ENCODE measurements around the gene HNRNPK. TPM values are rescaled to one million over a fixed set of nuclear protein-coding genes. Genes with fewer than 3 reads are reported as not detected.

HNRNPK gene
- total and polyA plus RNA-seq, 8 donors = 90.1 to 245 (median 208) TPM

DNA sequence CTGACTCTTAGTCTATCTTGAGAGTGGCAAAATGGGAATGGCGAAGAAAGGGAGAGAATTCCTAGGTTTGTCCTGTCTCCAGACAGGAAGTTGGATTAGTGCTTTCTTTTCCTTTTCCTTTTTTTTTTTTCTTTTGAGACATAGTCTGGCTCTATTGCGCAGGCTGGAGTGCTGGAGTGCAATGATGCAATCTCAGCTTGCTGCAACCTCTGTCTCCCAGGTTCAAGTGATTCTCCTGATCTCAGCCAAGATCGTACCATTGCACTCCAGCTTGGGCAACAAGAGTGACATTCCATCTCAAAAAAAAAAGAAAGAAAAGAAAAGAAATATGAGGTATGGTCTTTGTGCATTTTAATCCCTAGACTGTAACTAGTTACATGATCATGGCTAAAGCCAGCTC, 46.2 kb downstream of the HNRNPK start:
- FAIRE-seq (no peak), DNase-seq (no peak), ATAC-seq (no peak)
- TF ChIP-seq, protein P1, sequence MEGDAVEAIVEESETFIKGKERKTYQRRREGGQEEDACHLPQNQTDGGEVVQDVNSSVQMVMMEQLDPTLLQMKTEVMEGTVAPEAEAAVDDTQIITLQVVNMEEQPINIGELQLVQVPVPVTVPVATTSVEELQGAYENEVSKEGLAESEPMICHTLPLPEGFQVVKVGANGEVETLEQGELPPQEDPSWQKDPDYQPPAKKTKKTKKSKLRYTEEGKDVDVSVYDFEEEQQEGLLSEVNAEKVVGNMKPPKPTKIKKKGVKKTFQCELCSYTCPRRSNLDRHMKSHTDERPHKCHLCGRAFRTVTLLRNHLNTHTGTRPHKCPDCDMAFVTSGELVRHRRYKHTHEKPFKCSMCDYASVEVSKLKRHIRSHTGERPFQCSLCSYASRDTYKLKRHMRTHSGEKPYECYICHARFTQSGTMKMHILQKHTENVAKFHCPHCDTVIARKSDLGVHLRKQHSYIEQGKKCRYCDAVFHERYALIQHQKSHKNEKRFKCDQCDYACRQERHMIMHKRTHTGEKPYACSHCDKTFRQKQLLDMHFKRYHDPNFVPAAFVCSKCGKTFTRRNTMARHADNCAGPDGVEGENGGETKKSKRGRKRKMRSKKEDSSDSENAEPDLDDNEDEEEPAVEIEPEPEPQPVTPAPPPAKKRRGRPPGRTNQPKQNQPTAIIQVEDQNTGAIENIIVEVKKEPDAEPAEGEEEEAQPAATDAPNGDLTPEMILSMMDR (IDR thresholded peaks at IDR 0.05) = no peak
- H3K4me1 ChIP-seq = peaks cover 0 to 17% (median 6%) of the 10 kb centered on the region in 3 donors
- H3K27me3 ChIP-seq = no peaks in the 10 kb centered on the region
- WGBS, 2 donors = 89% methylated on average over 3 of the region's 3 CpGs
- no peaks in the 10 kb centered on the region for H3K36me3 ChIP-seq
- H3K27ac ChIP-seq = peak overlapping the region in 1 of 4 donors; percentile 63
- H3K4me3 ChIP-seq = no peak overlapping the region
- no peaks in the 10 kb centered on the region for H3K9me3 ChIP-seq
- intact Hi-C loops (cut with DNase I) = loop anchor here in 2 of 3 donors (10.0 kb wide), 3 partner anchors 241 to 331 kb away; no protein-coding TSS in a partner anchor

DNA sequence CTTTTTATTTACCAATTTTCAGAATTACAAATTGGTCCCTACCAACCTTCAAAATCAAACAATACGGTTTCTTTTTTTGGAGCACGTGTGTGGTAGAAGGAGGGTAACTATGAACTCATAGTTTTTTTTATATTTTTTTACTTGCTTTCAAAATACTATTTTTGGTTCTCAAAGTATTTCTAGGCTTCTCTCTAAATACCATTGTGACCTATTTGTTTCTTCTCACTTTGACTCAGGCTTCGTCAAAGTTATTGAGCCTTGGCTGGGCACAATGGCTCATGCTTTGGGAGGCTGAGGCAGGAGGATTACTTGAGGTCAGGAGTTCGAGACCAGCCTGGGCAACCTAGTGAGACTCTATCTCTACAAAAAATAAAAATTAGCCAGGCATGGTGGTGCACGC, 47.2 kb downstream of the HNRNPK start:
- Histone ChIP-seq H3K27me3 (no peaks in the 10 kb centered on the region), H3K9me3 (no peaks in the 10 kb centered on the region), H3K27ac (no peak overlapping the region), H3K4me1 (peaks cover 0 to 17% (median 6%) of the 10 kb centered on the region in 3 donors), H3K4me3 (no peak overlapping the region), H3K36me3 (no peaks in the 10 kb centered on the region)
- WGBS, 2 donors = 87 to 90% methylated on average over 5 of the region's 5 CpGs
- DNase-seq = no peak
- TF ChIP-seq, protein P1 (IDR thresholded peaks at IDR 0.05) = no peak
- FAIRE-seq = no peak
- ATAC-seq = no peak
- intact Hi-C loops (cut with DNase I) = loop anchor here in 2 of 3 donors (10.0 kb wide), 3 partner anchors 242 to 332 kb away; no protein-coding TSS in a partner anchor

DNA sequence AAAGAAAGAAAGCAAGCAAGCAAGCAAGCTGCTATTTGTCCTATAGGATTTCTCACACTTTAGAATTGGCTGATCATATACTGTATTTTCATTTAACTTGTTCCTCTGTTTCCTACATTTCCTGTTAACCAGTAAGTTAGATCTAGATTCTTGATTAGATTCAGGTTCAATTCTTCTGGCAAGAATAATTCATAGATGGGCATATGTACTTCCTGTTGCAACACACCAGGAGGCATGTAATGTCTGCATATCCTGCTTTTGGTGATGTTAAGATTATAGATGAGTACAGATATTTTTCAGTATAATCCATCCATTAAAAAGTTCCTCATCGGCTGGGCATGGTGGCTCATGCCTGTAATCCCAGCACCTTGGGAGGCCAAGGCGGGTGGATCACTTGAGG, 48.0 kb downstream of the HNRNPK start:
- ATAC-seq (no peak), FAIRE-seq (no peak), DNase-seq (no peak)
- peaks cover 0 to 17% (median 6%) of the 10 kb centered on the region in 3 donors for H3K4me1 ChIP-seq
- H3K27ac ChIP-seq = no peak overlapping the region
- H3K27me3 ChIP-seq = no peaks in the 10 kb centered on the region
- no peaks in the 10 kb centered on the region for H3K9me3 ChIP-seq
- intact Hi-C loops (cut with DNase I) = loop anchor here in 2 of 3 donors (10.0 kb wide), 3 partner anchors 243 to 333 kb away; no protein-coding TSS in a partner anchor
- no peak overlapping the region for H3K4me3 ChIP-seq
- WGBS, 2 donors = 86 to 87% methylated on average over 2 of the region's 2 CpGs
- TF ChIP-seq, protein P1 (IDR thresholded peaks at IDR 0.05) = no peak
- H3K36me3 ChIP-seq = no peaks in the 10 kb centered on the region

DNA sequence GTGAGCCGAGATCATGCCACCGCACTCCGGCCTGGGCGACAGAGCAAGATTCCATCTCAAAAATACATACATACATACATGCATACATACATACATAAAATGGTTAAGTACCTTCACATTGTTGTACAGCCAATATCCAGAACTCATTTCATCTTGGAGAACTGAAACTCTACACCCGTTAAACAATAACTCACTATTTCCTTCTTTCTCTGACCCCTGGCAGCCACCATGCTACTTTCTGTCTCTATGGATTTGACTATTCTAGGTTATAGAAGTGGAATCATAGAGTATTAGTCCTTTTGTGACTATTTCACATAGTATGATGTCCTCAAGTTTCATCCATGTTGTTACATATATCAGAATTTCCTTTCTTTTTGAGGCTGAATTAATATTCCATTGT, 49.1 kb downstream of the HNRNPK start:
- Histone ChIP-seq H3K36me3 (no peaks in the 10 kb centered on the region), H3K27me3 (no peaks in the 10 kb centered on the region), H3K4me3 (no peak overlapping the region), H3K9me3 (no peaks in the 10 kb centered on the region), H3K4me1 (peaks cover 0 to 17% (median 6%) of the 10 kb centered on the region in 3 donors), H3K27ac (no peak overlapping the region)
- no peak for FAIRE-seq
- ATAC-seq = no peak
- no peak for DNase-seq
- TF ChIP-seq, protein P1 (IDR thresholded peaks at IDR 0.05) = no peak
- WGBS, 2 donors = 88 to 89% methylated on average over 5 of the region's 5 CpGs
- intact Hi-C loops (cut with DNase I) = loop anchor here in 2 of 3 donors (10.0 kb wide), 3 partner anchors 244 to 334 kb away; no protein-coding TSS in a partner anchor

DNA sequence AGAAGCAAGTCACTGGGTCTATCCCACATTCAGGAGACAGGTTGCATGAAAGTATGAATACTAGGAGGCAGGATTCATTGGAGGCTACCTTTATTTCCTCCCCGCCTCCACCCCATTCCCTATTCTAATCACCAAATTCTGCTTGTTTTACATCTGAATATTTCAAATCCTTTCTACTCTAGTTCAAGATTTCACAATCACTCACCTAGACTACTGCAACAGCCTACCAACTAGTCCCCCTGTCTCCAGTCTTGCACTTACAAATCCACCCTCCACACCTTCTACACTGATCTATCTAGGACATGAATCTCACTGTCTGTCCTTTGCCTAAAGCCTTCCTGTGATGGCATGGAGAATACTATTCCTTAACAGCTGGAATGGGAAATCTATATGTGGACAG, 52.4 kb downstream of the HNRNPK start:
- H3K27ac ChIP-seq = no peak overlapping the region
- TF ChIP-seq, protein P1 (IDR thresholded peaks at IDR 0.05) = no peak
- H3K4me1 ChIP-seq = no peaks in the 10 kb centered on the region
- no peaks in the 10 kb centered on the region for H3K27me3 ChIP-seq
- DNase-seq = no peak
- H3K9me3 ChIP-seq = no peaks in the 10 kb centered on the region
- intact Hi-C loops (cut with DNase I) = no loop called here
- no peak overlapping the region for H3K4me3 ChIP-seq
- ATAC-seq = no peak
- WGBS, 2 donors = 35 to 92% methylated on average over 1 of the region's 1 CpG
- no peaks in the 10 kb centered on the region for H3K36me3 ChIP-seq
- FAIRE-seq = no peak

All from pancreas (tissue), 10 donors.